Measurements from ENCODE around the gene AGBL4. TPM values are rescaled to one million over a fixed set of nuclear protein-coding genes. Genes with fewer than 3 reads are reported as not detected.

AGBL4 gene
- total and polyA plus RNA-seq, 9 of the 15 experiments (the other 6 are each of a cell fraction or from before 2014, with no cell fraction given) = 0.11 TPM; not detected in 7

DNA sequence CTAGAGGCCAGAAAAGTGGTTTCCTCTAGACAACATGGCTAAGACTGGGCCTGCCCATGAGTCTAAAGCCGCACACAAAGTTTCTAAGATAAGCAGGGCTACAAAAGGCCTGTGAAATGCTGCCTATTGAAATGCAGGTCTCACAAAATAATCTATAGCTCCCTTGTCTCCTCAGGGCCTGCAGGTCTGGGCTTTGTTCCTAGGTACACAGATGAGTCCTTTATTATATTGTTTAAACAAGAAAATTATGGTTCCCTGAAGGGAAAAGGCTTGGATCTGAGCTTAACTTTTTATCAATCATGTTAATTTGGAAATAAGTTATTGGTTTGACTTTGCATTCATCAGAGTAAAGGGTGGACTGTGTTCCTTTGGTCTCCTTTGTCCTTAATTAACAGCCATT, 833.6 kb downstream of the AGBL4 start:
- intact Hi-C loops (cut with micrococcal nuclease) (no loop called here), in situ Hi-C loops (cut with MboI) (no loop called here)
- Histone ChIP-seq H2AFZ (ENCODE audit: low read depth, low read length) (no peak overlapping the region), H3K27ac (ENCODE audit: extremely low read depth, low read depth, low read length) (no peak overlapping the region), H4K20me1 (replicated peaks; ENCODE audit: control insufficient read depth, insufficient read depth, low read length) (no peaks in the 10 kb centered on the region), H3K36me3 (ENCODE audit: control insufficient read depth, insufficient read depth, low read length) (no peaks in the 10 kb centered on the region), H3K79me2 (ENCODE audit: control insufficient read depth, insufficient read depth, low read length) (no peaks in the 10 kb centered on the region), H3K27me3 (ENCODE audit: control insufficient read depth in 2 of 2, insufficient read depth in 2 of 2, low read length in 2 of 2) (no peaks in the 10 kb centered on the region), H3K9ac (ENCODE audit: insufficient read depth in 1 of 2, low read depth in 2 of 2, low read length in 2 of 2) (no peak overlapping the region), H3K9me1 (ENCODE audit: control insufficient read depth, insufficient read depth, low read length) (no peaks in the 10 kb centered on the region), H3K4me2 (ENCODE audit: insufficient read depth, low read length) (no peak overlapping the region), H3K4me1 (replicated peaks in 1 of 2; ENCODE audit: control insufficient read depth in 2 of 2, insufficient read depth in 2 of 2, low read length in 2 of 2) (no peaks in the 10 kb centered on the region), H3K4me3 (no peak overlapping the region), H3K9me3 (replicated peaks; ENCODE audit: control insufficient read depth, insufficient read depth, low read depth, low read length) (no peaks in the 10 kb centered on the region; the same call in 1 of the 2 replicates)
- no TSS peak for BruUV-seq (replicated peaks)
- 0% methylated on average over 1 of the region's 1 CpG for WGBS (ENCODE audit: insufficient coverage, low coverage, missing lambda C conversion rate)
- TF ChIP-seq C11orf30 (IDR thresholded peaks at IDR 0.05; ENCODE audit: low read depth) (no peak), HDAC8 (tag; IDR thresholded peaks at IDR 0.05) (no peak), ETV1 (tag; conservative IDR thresholded peaks at IDR 0.05; ENCODE audit: low read depth) (no peak), ZNF785 (CRISPR knock-in tag; IDR thresholded peaks at IDR 0.05) (no peak), SMARCB1 (IDR thresholded peaks at IDR 0.05; ENCODE audit: insufficient read length, low read depth) (no peak), ZNF184 (CRISPR knock-in tag; IDR thresholded peaks at IDR 0.05) (no peak)
- DNase-seq (ENCODE audit: extremely low read depth in 1 of 4, low spot score in 3 of 4) (no peak), FAIRE-seq (no peak), ATAC-seq (no peak)
- POLR2A ChIA-PET = no interaction called here
- CTCF ChIA-PET (ENCODE audit: low intra/inter-chr PET ratio) = no interaction called here

DNA sequence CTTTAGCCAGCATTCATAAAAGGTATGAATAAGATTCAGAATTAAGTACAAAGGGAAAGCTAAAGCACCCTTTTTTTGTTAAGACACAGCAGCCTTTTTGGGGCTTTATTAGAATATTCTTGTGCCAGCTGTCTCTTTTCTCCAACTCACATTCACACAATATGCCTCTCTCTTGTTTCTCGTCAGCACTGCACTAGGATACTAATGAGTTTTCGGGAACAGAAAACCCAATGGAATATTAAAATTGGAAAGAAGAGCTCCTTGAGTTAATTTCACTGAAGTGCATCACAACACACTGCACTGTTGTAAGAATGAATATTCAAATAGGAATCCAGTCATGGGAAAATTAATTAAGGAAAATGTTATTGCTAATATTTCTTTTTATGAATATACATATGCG, 836.7 kb downstream of the AGBL4 start:
- Histone ChIP-seq H3K27ac (ENCODE audit: extremely low read depth, low read depth, low read length) (no peak overlapping the region), H3K9me1 (ENCODE audit: control insufficient read depth, insufficient read depth, low read length) (no peaks in the 10 kb centered on the region), H3K4me1 (replicated peaks in 1 of 2; ENCODE audit: control insufficient read depth in 2 of 2, insufficient read depth in 2 of 2, low read length in 2 of 2) (no peaks in the 10 kb centered on the region), H2AFZ (ENCODE audit: low read depth, low read length) (no peak overlapping the region), H3K9ac (ENCODE audit: insufficient read depth in 1 of 2, low read depth in 2 of 2, low read length in 2 of 2) (no peak overlapping the region), H3K4me2 (ENCODE audit: insufficient read depth, low read length) (no peak overlapping the region), H3K4me3 (no peak overlapping the region), H3K9me3 (replicated peaks; ENCODE audit: control insufficient read depth, insufficient read depth, low read depth, low read length) (no peaks in the 10 kb centered on the region; the same call in 1 of the 2 replicates), H3K79me2 (ENCODE audit: control insufficient read depth, insufficient read depth, low read length) (no peaks in the 10 kb centered on the region), H3K27me3 (ENCODE audit: control insufficient read depth in 2 of 2, insufficient read depth in 2 of 2, low read length in 2 of 2) (no peaks in the 10 kb centered on the region), H4K20me1 (replicated peaks; ENCODE audit: control insufficient read depth, insufficient read depth, low read length) (no peaks in the 10 kb centered on the region), H3K36me3 (ENCODE audit: control insufficient read depth, insufficient read depth, low read length) (no peaks in the 10 kb centered on the region)
- in situ Hi-C loops (cut with MboI) (no loop called here), intact Hi-C loops (cut with micrococcal nuclease) (no loop called here)
- WGBS (ENCODE audit: insufficient coverage, low coverage, missing lambda C conversion rate) = 2% methylated on average over 3 of the region's 3 CpGs
- DNase-seq (ENCODE audit: extremely low read depth in 1 of 4, low spot score in 3 of 4) = no peak
- no TSS peak for BruUV-seq (replicated peaks)
- ChIA-PET POLR2A (no interaction called here), CTCF (ENCODE audit: low intra/inter-chr PET ratio) (no interaction called here)
- FAIRE-seq = no peak
- no peak for ATAC-seq
